Caco-2 (cell line): ENCODE results near the gene GINS2. TPM values are rescaled to one million over a fixed set of nuclear protein-coding genes. Genes with fewer than 3 reads are reported as not detected.

Source experiments
- BruUV-seq: library from RNA; stranded (reverse); fragments of 400-500 nt; replicated peaks from 2 replicates; lab custom pipeline; 2021; lab: Mats Ljungman, UMichigan
- CTCF ChIA-PET: fragments of 300-600 bp; sonication (Branson Sonifier 250); formaldehyde crosslinking; loops from one replicate; lab custom pipeline; 2022; ENCODE audit warnings: antibody characterized with exemption; lab: Charles Lee
- POLR2A ChIA-PET: fragments of 300-600 bp; sonication (Branson Sonifier 250); formaldehyde crosslinking; loops from one replicate; lab custom pipeline; 2022; ENCODE audit warnings: antibody characterized with exemption; lab: Charles Lee
- DNase-seq, 2 experiments: peaks; one replicate each; pipeline versions ENCODE4 v3.0.0 to v3.0.0-alpha.2; 2020 to 2022
- H3K27me3 ChIP-seq: replicated peaks from 2 replicates; pipeline ENCODE4 v1.6.0; 2011; ENCODE audit warnings: low read length; ENCODE audit not compliant: control insufficient read depth, insufficient read depth
- H3K36me3 ChIP-seq: 2 replicates; pipeline ENCODE4 v1.5.1; 2011; ENCODE audit warnings: low read length; ENCODE audit not compliant: control insufficient read depth, insufficient read depth
- H3K4me1 ChIP-seq: fragments of 250-450 bp; sonication (Bioruptor Pico); 2 replicates; pipeline ENCODE4 v1.5.1; 2020; ENCODE audit warnings: mild to moderate bottlenecking
- H3K4me3 ChIP-seq: 2 replicates; pipeline ENCODE4 v1.5.1; 2011; ENCODE audit warnings: low read depth, mild to moderate bottlenecking, control low read depth, low read length
- H3K9me3 ChIP-seq: fragments of 250-450 bp; sonication (Bioruptor Pico); 2 replicates; pipeline ENCODE4 v1.5.1; 2020; ENCODE audit warnings: mild to moderate bottlenecking, moderate library complexity
- H3K27ac Mint-ChIP-seq: one replicate; pipeline ENCODE4 v1.8.0; 2022; ENCODE audit warnings: mixed read lengths; ENCODE audit not compliant: unreplicated experiment
- H3K27me3 Mint-ChIP-seq: one replicate; pipeline ENCODE4 v1.8.0; 2022; ENCODE audit warnings: mixed read lengths; ENCODE audit not compliant: insufficient read depth, unreplicated experiment
- H3K36me3 Mint-ChIP-seq: one replicate; pipeline ENCODE4 v1.8.0; 2022; ENCODE audit warnings: mild to moderate bottlenecking, mixed read lengths; ENCODE audit not compliant: insufficient read depth, unreplicated experiment
- H3K4me1 Mint-ChIP-seq: one replicate; pipeline ENCODE4 v1.8.0; 2022; ENCODE audit warnings: low read depth, mixed read lengths; ENCODE audit not compliant: unreplicated experiment
- H3K4me3 Mint-ChIP-seq: one replicate; pipeline ENCODE4 v1.8.0; 2022; ENCODE audit warnings: mild to moderate bottlenecking, moderate library complexity, mixed read lengths; ENCODE audit not compliant: unreplicated experiment
- H3K9me3 Mint-ChIP-seq: one replicate; pipeline ENCODE4 v1.8.0; 2022; ENCODE audit warnings: mixed read lengths; ENCODE audit not compliant: unreplicated experiment
- intact Hi-C: fragments of 100-400 bp; cut with micrococcal nuclease; formaldehyde crosslinking; loops from one replicate; pipeline ENCODE4 v1.10.0; 2022; ENCODE audit not compliant: unreplicated experiment
- total RNA-seq: library from RNA; stranded (reverse); gene quantifications from 2 replicates; pipeline ENCODE4 v1.2.3, GENCODE V29; 2022
- TF ChIP-seq, protein P1 (sequence below), 2 experiments: fragments of 200-600 bp in 1 of 2; IDR thresholded peaks; 1 replicate in 1 of 2; 2 replicates in 1 of 2; pipeline versions ENCODE4 v1.5.1 to v1.8.0; 2011 to 2022; ENCODE audit warnings: antibody characterized with exemption in 1 of 2, control low read depth in 1 of 2, inconsistent platforms in 1 of 2, low read depth in 1 of 2, low read length in 1 of 2, mild to moderate bottlenecking in 1 of 2, moderate library complexity in 1 of 2; ENCODE audit not compliant: insufficient read depth in 1 of 2, severe bottlenecking in 1 of 2, unreplicated experiment in 1 of 2

GINS2 gene
- total RNA-seq, 1 experiment from 2014 or later, result 62.9 TPM

DNA sequence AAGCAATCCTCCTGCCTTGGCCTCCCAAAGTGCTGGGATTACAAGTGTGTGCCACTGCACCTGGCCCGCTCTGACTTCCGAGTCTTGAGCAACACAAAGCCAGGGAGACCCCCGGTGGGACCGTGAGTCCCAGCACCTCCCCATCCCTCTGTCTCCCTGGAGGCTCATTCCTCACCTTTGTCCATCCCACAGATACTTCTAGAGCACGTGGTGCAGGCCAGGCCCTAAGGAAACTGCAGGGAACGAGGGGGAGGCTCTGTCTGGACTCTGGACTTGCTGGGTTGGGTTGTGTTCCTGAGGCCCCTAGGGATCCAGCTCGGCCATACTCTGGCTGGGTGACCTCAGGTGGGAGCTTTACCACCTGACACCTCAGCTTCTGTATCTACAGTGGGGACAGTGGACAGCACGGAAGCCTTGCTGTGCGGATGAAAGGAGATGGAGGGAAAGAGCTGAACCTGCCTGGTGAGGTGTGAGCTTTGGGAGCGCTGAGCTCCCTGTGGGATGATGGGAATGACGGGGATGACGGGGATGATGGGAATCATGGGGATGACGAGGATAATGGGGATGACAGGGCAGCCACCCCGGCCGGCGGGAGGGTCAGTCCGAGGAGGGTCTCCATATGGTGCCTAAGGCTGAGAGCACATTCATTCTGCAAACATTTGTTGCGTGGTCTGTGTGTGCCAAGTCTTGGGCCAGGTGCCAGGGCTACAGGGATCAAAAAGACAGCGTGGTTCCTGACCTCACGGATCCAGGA is 35.5 kb upstream of the GINS2 start:
- Histone ChIP-seq H3K9me3 (peaks cover 9% of the 10 kb centered on the region), H3K36me3 (no peaks in the 10 kb centered on the region), H3K4me3 (no peak overlapping the region), H3K4me1 (peaks cover 11% of the 10 kb centered on the region), H3K27me3 (no peaks in the 10 kb centered on the region)
- H3K27ac Mint-ChIP-seq, result peak overlapping the region; percentile 6
- H3K36me3 Mint-ChIP-seq, result no peaks in the 10 kb centered on the region
- no peaks in the 10 kb centered on the region for H3K27me3 Mint-ChIP-seq
- peak; percentile 58 to 83 for DNase-seq
- TF ChIP-seq, protein P1, sequence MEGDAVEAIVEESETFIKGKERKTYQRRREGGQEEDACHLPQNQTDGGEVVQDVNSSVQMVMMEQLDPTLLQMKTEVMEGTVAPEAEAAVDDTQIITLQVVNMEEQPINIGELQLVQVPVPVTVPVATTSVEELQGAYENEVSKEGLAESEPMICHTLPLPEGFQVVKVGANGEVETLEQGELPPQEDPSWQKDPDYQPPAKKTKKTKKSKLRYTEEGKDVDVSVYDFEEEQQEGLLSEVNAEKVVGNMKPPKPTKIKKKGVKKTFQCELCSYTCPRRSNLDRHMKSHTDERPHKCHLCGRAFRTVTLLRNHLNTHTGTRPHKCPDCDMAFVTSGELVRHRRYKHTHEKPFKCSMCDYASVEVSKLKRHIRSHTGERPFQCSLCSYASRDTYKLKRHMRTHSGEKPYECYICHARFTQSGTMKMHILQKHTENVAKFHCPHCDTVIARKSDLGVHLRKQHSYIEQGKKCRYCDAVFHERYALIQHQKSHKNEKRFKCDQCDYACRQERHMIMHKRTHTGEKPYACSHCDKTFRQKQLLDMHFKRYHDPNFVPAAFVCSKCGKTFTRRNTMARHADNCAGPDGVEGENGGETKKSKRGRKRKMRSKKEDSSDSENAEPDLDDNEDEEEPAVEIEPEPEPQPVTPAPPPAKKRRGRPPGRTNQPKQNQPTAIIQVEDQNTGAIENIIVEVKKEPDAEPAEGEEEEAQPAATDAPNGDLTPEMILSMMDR (IDR thresholded peaks at IDR 0.05; ENCODE audit: insufficient read depth in 1 of 2, low read depth in 1 of 2, low read length in 1 of 2, severe bottlenecking in 1 of 2, unreplicated experiment in 1 of 2), result no peak
- ChIA-PET CTCF (interaction anchor here (0.6 to 0.9 kb wide), 3 partner anchors 16 to 74 kb away, joined by 3 to 5 read pairs (median 3); partner anchors contain the start of gene GINS2), POLR2A (interaction anchor here (0.6 kb wide), 1 partner anchor 19 kb away, joined by 4 read pairs; no protein-coding TSS in a partner anchor)
- H3K9me3 Mint-ChIP-seq, result peaks cover 10% of the 10 kb centered on the region
- H3K4me1 Mint-ChIP-seq, result peaks cover 7% of the 10 kb centered on the region
- no TSS peak for BruUV-seq
- intact Hi-C loops, result no loop called here
- no peak overlapping the region for H3K4me3 Mint-ChIP-seq

DNA sequence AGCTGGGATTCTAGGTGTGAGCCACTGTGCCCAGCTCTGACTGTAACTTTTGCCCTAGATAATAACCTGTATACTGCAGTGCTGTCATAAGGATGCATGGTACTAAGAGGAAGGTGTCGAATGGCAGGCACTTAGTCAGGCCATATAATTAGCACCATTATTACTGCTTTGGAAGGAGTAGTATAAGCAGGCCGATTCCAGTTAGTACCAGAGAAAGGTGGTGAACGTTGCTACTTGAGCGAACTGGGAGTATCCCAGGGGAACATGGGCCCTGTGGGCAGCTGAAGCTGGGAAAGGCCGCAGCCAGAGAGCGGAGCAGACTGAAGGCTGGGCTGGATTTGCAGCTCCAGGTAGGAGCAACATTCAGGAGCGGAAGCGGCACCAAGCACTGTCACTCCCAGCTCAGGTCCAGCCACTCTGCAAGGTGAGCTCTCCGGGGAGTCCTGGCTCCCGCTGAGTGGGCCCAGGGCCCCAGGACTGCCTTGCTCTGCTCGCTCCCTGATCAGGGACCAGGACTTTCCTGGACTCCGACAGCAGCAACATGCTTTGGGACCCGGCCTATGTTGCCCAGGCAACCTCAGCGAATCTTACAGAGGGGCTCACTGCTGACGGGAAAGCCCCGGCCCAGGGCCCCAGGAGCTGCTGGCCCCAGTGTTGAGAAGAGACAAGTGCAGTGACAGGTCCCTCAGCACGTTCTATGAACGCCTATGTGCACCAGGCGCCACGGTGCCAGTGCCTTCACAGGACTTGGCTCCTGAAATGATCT is 33.6 kb upstream of the GINS2 start:
- TF ChIP-seq, protein P1 (IDR thresholded peaks at IDR 0.05; ENCODE audit: insufficient read depth in 1 of 2, low read depth in 1 of 2, low read length in 1 of 2, severe bottlenecking in 1 of 2, unreplicated experiment in 1 of 2), result no peak
- Histone ChIP-seq H3K4me1 (peaks cover 11% of the 10 kb centered on the region), H3K27me3 (no peaks in the 10 kb centered on the region), H3K4me3 (no peak overlapping the region), H3K36me3 (no peaks in the 10 kb centered on the region), H3K9me3 (peaks cover 9% of the 10 kb centered on the region)
- Mint-ChIP-seq H3K27me3 (no peaks in the 10 kb centered on the region), H3K9me3 (peaks cover 10% of the 10 kb centered on the region), H3K36me3 (no peaks in the 10 kb centered on the region), H3K4me3 (no peak overlapping the region), H3K4me1 (peaks cover 7% of the 10 kb centered on the region), H3K27ac (no peak overlapping the region)
- BruUV-seq, result no TSS peak
- ChIA-PET POLR2A (no interaction called here), CTCF (no interaction called here)
- intact Hi-C loops, result no loop called here
- no peak for DNase-seq

DNA sequence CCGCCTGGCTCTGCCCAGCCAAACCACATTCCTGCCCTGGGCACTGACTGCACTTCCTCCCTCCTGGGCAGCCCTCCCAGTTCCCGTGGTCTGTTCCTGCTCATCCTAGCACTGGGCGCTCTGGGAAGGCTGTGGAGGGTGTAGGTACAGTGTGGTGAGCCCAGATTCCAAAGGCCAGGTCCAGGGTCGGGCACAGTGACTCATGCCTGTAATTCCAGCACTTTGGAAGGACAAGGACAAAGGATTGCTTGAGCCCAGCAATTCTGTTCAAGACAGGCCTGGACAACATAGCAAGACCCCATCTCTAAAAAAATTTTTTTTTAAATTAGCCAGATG is 31.5 kb upstream of the GINS2 start:
- intact Hi-C loops, result no loop called here
- ChIA-PET CTCF (interaction anchor here (0.6 to 0.8 kb wide), 5 partner anchors 16 to 297 kb away, joined by 3 to 4 read pairs (median 3); no protein-coding TSS in a partner anchor), POLR2A (no interaction called here)
- Histone ChIP-seq H3K4me1 (peaks cover 11% of the 10 kb centered on the region), H3K9me3 (peaks cover under 1% of the 10 kb centered on the region), H3K4me3 (no peak overlapping the region), H3K36me3 (no peaks in the 10 kb centered on the region), H3K27me3 (no peaks in the 10 kb centered on the region)
- no peaks in the 10 kb centered on the region for H3K9me3 Mint-ChIP-seq
- H3K27me3 Mint-ChIP-seq, result no peaks in the 10 kb centered on the region
- BruUV-seq, result no TSS peak
- peaks cover 7% of the 10 kb centered on the region for H3K4me1 Mint-ChIP-seq
- no peaks in the 10 kb centered on the region for H3K36me3 Mint-ChIP-seq
- no peak overlapping the region for H3K4me3 Mint-ChIP-seq
- no peak overlapping the region for H3K27ac Mint-ChIP-seq
- DNase-seq, result no peak
- TF ChIP-seq, protein P1 (IDR thresholded peaks at IDR 0.05; ENCODE audit: insufficient read depth in 1 of 2, low read depth in 1 of 2, low read length in 1 of 2, severe bottlenecking in 1 of 2, unreplicated experiment in 1 of 2), result no peak
